ENCODE data around the gene DOCK1.

The DOCK1 gene

GRCh38 chr10:127034034-127034633 lies 128.9 kb downstream of the DOCK1 start:
- no peaks in the 10 kb centered on the region for H3K27me3 ChIP-seq
- no peaks in the 10 kb centered on the region for H3K9me3 ChIP-seq
- no peaks in the 10 kb centered on the region for H3K36me3 ChIP-seq
- no peaks in the 10 kb centered on the region for H3K4me1 ChIP-seq (ENCODE audit: control insufficient read depth in 1 of 2, insufficient read depth in 1 of 2, low read depth in 1 of 2, low read length in 1 of 2)
- TF ChIP-seq CTCF (IDR thresholded peaks at IDR 0.05), result no peak
- no peak overlapping the region for H3K4me3 ChIP-seq (ENCODE audit: low read depth in 1 of 2, low read length in 1 of 2)
- H3K27ac ChIP-seq, result no peak overlapping the region

GRCh38 chr10:127034790-127035189 lies 129.6 kb downstream of the DOCK1 start:
- no peak overlapping the region for H3K4me3 ChIP-seq (ENCODE audit: low read depth in 1 of 2, low read length in 1 of 2)
- H3K9me3 ChIP-seq, result no peaks in the 10 kb centered on the region
- H3K36me3 ChIP-seq, result no peaks in the 10 kb centered on the region
- no peak for TF ChIP-seq CTCF (IDR thresholded peaks at IDR 0.05)
- no peak overlapping the region for H3K27ac ChIP-seq
- no peaks in the 10 kb centered on the region for H3K27me3 ChIP-seq
- H3K4me1 ChIP-seq (ENCODE audit: control insufficient read depth in 1 of 2, insufficient read depth in 1 of 2, low read depth in 1 of 2, low read length in 1 of 2), result no peaks in the 10 kb centered on the region

- Histone ChIP-seq H3K27me3 (no peaks in the 10 kb centered on the region), H3K4me3 (ENCODE audit: low read depth in 1 of 2, low read length in 1 of 2) (no peak overlapping the region), H3K36me3 (no peaks in the 10 kb centered on the region), H3K9me3 (no peaks in the 10 kb centered on the region), H3K4me1 (ENCODE audit: control insufficient read depth in 1 of 2, insufficient read depth in 1 of 2, low read depth in 1 of 2, low read length in 1 of 2) (no peaks in the 10 kb centered on the region), H3K27ac (no peak overlapping the region)
- TF ChIP-seq CTCF (IDR thresholded peaks at IDR 0.05), result no peak
Measured at GRCh38 chr10:127035827-127036226, 130.6 kb downstream of the DOCK1 start.

GRCh38 chr10:127036987-127037386 lies 131.8 kb downstream of the DOCK1 start:
- H3K27me3 ChIP-seq, result no peaks in the 10 kb centered on the region
- H3K36me3 ChIP-seq, result no peaks in the 10 kb centered on the region
- H3K9me3 ChIP-seq, result no peaks in the 10 kb centered on the region

GRCh38 chr10:127039435-127039834 lies 134.2 kb downstream of the DOCK1 start:
- no peaks in the 10 kb centered on the region for H3K36me3 ChIP-seq
- no peak for TF ChIP-seq CTCF (IDR thresholded peaks at IDR 0.05)
- H3K27me3 ChIP-seq, result no peaks in the 10 kb centered on the region
- H3K27ac ChIP-seq, result no peak overlapping the region
- H3K9me3 ChIP-seq, result no peaks in the 10 kb centered on the region
- no peak overlapping the region for H3K4me3 ChIP-seq (ENCODE audit: low read depth in 1 of 2, low read length in 1 of 2)
- H3K4me1 ChIP-seq (ENCODE audit: control insufficient read depth in 1 of 2, insufficient read depth in 1 of 2, low read depth in 1 of 2, low read length in 1 of 2), result no peaks in the 10 kb centered on the region

More at GRCh38 chr10:127036987-127037386, 131.8 kb downstream of the DOCK1 start:
- TF ChIP-seq CTCF (IDR thresholded peaks at IDR 0.05), result no peak
- H3K4me1 ChIP-seq (ENCODE audit: control insufficient read depth in 1 of 2, insufficient read depth in 1 of 2, low read depth in 1 of 2, low read length in 1 of 2), result no peaks in the 10 kb centered on the region
- no peak overlapping the region for H3K4me3 ChIP-seq (ENCODE audit: low read depth in 1 of 2, low read length in 1 of 2)
- no peak overlapping the region for H3K27ac ChIP-seq
